Testis (tissue), 3 donors: Measurements from ENCODE around the gene CAPRIN1. TPM values are rescaled to one million over a fixed set of nuclear protein-coding genes. Genes with fewer than 3 reads are reported as not detected.

Experiments
- DNase-seq: peaks from one replicate; pipeline ENCODE4 v3.0.0-alpha.2; 2019
- H3K27ac ChIP-seq, 2 donors: fragments of 200-600 bp; sonication (generic); one replicate each; pipeline ENCODE4 v1.5.1; 2019
- H3K27me3 ChIP-seq: fragments of 200-600 bp; sonication (generic); one replicate; pipeline ENCODE4 v1.5.1; 2019
- H3K36me3 ChIP-seq: fragments of 200-600 bp; sonication (generic); one replicate; pipeline ENCODE4 v1.5.1; 2017; ENCODE audit warnings: low read depth; ENCODE audit errors: missing control alignments
- H3K4me1 ChIP-seq: fragments of 200-600 bp; sonication (generic); one replicate; pipeline ENCODE4 v1.5.1; 2019
- H3K4me3 ChIP-seq, 2 donors: fragments of 200-600 bp; sonication (generic); one replicate each; pipeline ENCODE4 v1.5.1; 2017 to 2019
- H3K9me3 ChIP-seq: fragments of 200-600 bp; sonication (generic); one replicate; pipeline ENCODE4 v1.5.1; 2017
- CTCF ChIP-seq, 3 experiments: fragments of 450-650 bp in 2 of 3; fragments of 200-600 bp in 1 of 3; sonication (generic) in 1 of 3; IDR thresholded peaks; one replicate each; pipeline ENCODE4 v1.5.1; 2016 to 2019; ENCODE audit warnings: antibody characterized with exemption in 3 of 3, mild to moderate bottlenecking in 2 of 3, moderate library complexity in 1 of 3
- POLR2A ChIP-seq: fragments of 450-650 bp; IDR thresholded peaks from one replicate; pipeline ENCODE4 v1.6.1; 2017; ENCODE audit warnings: antibody characterized with exemption, mild to moderate bottlenecking, moderate library complexity
- WGBS, 2 donors: methylation state at CpG; one replicate each; pipeline ENCODE4 v1.1.5; 2018; 5-methylcytosine and 5-hydroxymethylcytosine counted together
- intact Hi-C: fragments of 100-400 bp; cut with DNase I; formaldehyde crosslinking; loops from one replicate; pipeline ENCODE4 v1.15.1; 2023; ENCODE audit warnings: low total_unique reads
- polyA plus RNA-seq: library from polyadenylated mRNA; stranded (reverse); fragments of 350-450 nt; fragmentation: Illumina TruSeq; extraction: RNeasy Lipid Tissue Mini Kit (QIAGEN cat#74804); gene quantifications from one replicate; pipeline ENCODE4 v1.2.3, GENCODE V29; 2014; ENCODE audit warnings: low read depth, low replicate concordance; ENCODE audit not compliant: insufficient read depth
- total RNA-seq, 2 donors: library from RNA; depleted of rRNA; stranded (reverse); fragments of >200 nt; gene quantifications; one replicate each; pipeline ENCODE4 v1.2.3, GENCODE V29; 2016

The CAPRIN1 gene
- total and polyA plus RNA-seq, 3 donors from 2014 or later: 281 to 419 (median 377) TPM

GRCh38 chr11:34139346-34139745 is 87.8 kb downstream of the CAPRIN1 start:
- DNase-seq: no peak
- no peak overlapping the region for H3K4me3 ChIP-seq
- H3K36me3 ChIP-seq: no peaks in the 10 kb centered on the region
- H3K9me3 ChIP-seq: no peaks in the 10 kb centered on the region
- 91 to 95% methylated on average over 7 of the region's 7 CpGs for WGBS, 2 donors
- no peak overlapping the region for H3K27ac ChIP-seq
- no peaks in the 10 kb centered on the region for H3K4me1 ChIP-seq
- intact Hi-C loops: no loop called here
- no peaks in the 10 kb centered on the region for H3K27me3 ChIP-seq
- TF ChIP-seq CTCF (IDR thresholded peaks at IDR 0.05): no peak
- no peak for TF ChIP-seq POLR2A

- no peak overlapping the region for H3K4me3 ChIP-seq
- H3K4me1 ChIP-seq: no peaks in the 10 kb centered on the region
- H3K36me3 ChIP-seq: no peaks in the 10 kb centered on the region
- H3K9me3 ChIP-seq: no peaks in the 10 kb centered on the region
- TF ChIP-seq POLR2A (no peak), CTCF (IDR thresholded peaks at IDR 0.05) (no peak)
- 93 to 100% methylated on average over 5 to 11 of the region's 11 CpGs for WGBS, 2 donors
- no peaks in the 10 kb centered on the region for H3K27me3 ChIP-seq
- intact Hi-C loops: no loop called here
- no peak overlapping the region for H3K27ac ChIP-seq
- DNase-seq: no peak
These were observed 88.6 kb downstream of the CAPRIN1 start for GRCh38 chr11:34140149-34140548.

GRCh38 chr11:34143048-34143447 is 91.5 kb downstream of the CAPRIN1 start:
- Histone ChIP-seq H3K27me3 (no peaks in the 10 kb centered on the region), H3K27ac (no peak overlapping the region), H3K36me3 (no peaks in the 10 kb centered on the region), H3K9me3 (no peaks in the 10 kb centered on the region), H3K4me1 (no peaks in the 10 kb centered on the region), H3K4me3 (no peak overlapping the region)
- DNase-seq: no peak
- TF ChIP-seq POLR2A: no peak
- TF ChIP-seq CTCF (IDR thresholded peaks at IDR 0.05): no peak
- 62 to 73% methylated on average over 2 of the region's 2 CpGs for WGBS, 2 donors
- intact Hi-C loops: no loop called here

GRCh38 chr11:34145073-34145472 is 93.5 kb downstream of the CAPRIN1 start:
- no peak overlapping the region for H3K4me3 ChIP-seq
- intact Hi-C loops: no loop called here
- no peaks in the 10 kb centered on the region for H3K9me3 ChIP-seq
- WGBS, 2 donors: 75 to 81% methylated on average over 5 of the region's 5 CpGs
- TF ChIP-seq POLR2A (no peak), CTCF (IDR thresholded peaks at IDR 0.05) (no peak)
- no peak for DNase-seq
- no peak overlapping the region for H3K27ac ChIP-seq
- H3K27me3 ChIP-seq: no peaks in the 10 kb centered on the region
- no peaks in the 10 kb centered on the region for H3K4me1 ChIP-seq
- no peaks in the 10 kb centered on the region for H3K36me3 ChIP-seq

- Histone ChIP-seq H3K27ac (no peak overlapping the region), H3K27me3 (no peaks in the 10 kb centered on the region), H3K9me3 (no peaks in the 10 kb centered on the region), H3K36me3 (no peaks in the 10 kb centered on the region), H3K4me1 (no peaks in the 10 kb centered on the region), H3K4me3 (no peak overlapping the region)
- intact Hi-C loops: no loop called here
- TF ChIP-seq CTCF (IDR thresholded peaks at IDR 0.05): no peak
- no peak for TF ChIP-seq POLR2A
- WGBS, 2 donors: 81 to 87% methylated on average over 8 of the region's 8 CpGs
- DNase-seq: no peak
These were observed 94.4 kb downstream of the CAPRIN1 start for GRCh38 chr11:34145847-34146381.
